Body of pancreas (tissue), 4 donors: ENCODE results near the gene DENND2A.

Source experiments
- POLR2A ChIP-seq, 3 donors: fragments of 450-650 bp; IDR thresholded peaks; one replicate each; pipeline ENCODE4 v1.6.1; 2016; ENCODE audit warnings: antibody characterized with exemption in 3 of 3, mild to moderate bottlenecking in 2 of 3
- TF ChIP-seq, protein P1 (sequence below), 7 experiments: fragments of 450-650 bp in 4 of 7; fragments of 200-600 bp in 3 of 7; sonication (generic) in 3 of 7; IDR thresholded peaks; one replicate each; pipeline ENCODE4 v1.5.1; 2016 to 2019; ENCODE audit warnings: antibody characterized with exemption in 7 of 7

DNA sequence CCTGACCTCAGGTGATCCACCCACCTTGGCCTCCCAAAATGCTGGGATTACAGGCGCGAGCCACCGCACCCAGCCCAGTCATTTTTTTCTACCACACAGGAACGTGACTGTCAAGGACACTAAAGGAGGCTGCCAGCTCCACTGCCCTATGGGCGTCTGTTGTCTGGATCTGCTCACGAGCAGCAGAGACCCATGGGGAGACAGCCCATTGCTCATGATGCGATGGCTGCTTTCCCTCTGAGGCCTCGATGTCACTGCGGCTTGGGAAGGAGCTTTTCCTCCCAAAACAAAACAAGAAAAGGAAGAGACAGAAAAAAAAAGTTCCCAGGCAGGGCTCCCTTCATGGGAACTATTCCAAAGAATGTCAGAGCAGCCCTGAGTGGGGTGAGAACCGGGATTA is 70.5 kb downstream of the DENND2A start:
- TF ChIP-seq, protein P1, sequence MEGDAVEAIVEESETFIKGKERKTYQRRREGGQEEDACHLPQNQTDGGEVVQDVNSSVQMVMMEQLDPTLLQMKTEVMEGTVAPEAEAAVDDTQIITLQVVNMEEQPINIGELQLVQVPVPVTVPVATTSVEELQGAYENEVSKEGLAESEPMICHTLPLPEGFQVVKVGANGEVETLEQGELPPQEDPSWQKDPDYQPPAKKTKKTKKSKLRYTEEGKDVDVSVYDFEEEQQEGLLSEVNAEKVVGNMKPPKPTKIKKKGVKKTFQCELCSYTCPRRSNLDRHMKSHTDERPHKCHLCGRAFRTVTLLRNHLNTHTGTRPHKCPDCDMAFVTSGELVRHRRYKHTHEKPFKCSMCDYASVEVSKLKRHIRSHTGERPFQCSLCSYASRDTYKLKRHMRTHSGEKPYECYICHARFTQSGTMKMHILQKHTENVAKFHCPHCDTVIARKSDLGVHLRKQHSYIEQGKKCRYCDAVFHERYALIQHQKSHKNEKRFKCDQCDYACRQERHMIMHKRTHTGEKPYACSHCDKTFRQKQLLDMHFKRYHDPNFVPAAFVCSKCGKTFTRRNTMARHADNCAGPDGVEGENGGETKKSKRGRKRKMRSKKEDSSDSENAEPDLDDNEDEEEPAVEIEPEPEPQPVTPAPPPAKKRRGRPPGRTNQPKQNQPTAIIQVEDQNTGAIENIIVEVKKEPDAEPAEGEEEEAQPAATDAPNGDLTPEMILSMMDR (IDR thresholded peaks at IDR 0.05), result no peak
- TF ChIP-seq POLR2A (IDR thresholded peaks at IDR 0.05), result no peak
